H1 (cell line): ENCODE data around the gene OPN1MW3.
"Not testable (repeated sequence)": the region's sequence is repeated elsewhere in the genome, so short reads cannot be mapped to it uniquely, and the experiment has no call there.

Source experiments
- BCL11A ChIP-seq, 2 experiments: IDR thresholded peaks; one replicate each; pipeline ENCODE4 v1.6.1; 2011; ENCODE audit warnings: low read depth in 2 of 2, low read length in 2 of 2, mild to moderate bottlenecking in 2 of 2
- JUND ChIP-seq: IDR thresholded peaks from 2 replicates; pipeline ENCODE4 v1.6.1; 2011; ENCODE audit warnings: mild to moderate bottlenecking, improper control_type of control experiment, low read length
- POLR2A ChIP-seq, 2 experiments: IDR thresholded peaks; 1 replicate in 1 of 2; 2 replicates in 1 of 2; pipeline ENCODE4 v1.6.1; 2011; ENCODE audit warnings: low read depth in 2 of 2, low read length in 2 of 2, mild to moderate bottlenecking in 2 of 2; ENCODE audit errors: control extremely low read depth in 1 of 2
- POLR2AphosphoS5 ChIP-seq: IDR thresholded peaks from 2 replicates; pipeline ENCODE4 v1.6.1; 2011; ENCODE audit warnings: low read depth, low read length
- RXRA ChIP-seq: IDR thresholded peaks from 2 replicates; pipeline ENCODE4 v1.6.1; 2011; ENCODE audit warnings: low read depth, mild to moderate bottlenecking, low read length, moderate library complexity; ENCODE audit not compliant: insufficient read depth
- TCF12 ChIP-seq: IDR thresholded peaks from 2 replicates; pipeline ENCODE4 v1.6.1; 2011; ENCODE audit warnings: low read depth, mild to moderate bottlenecking, low read length
- ZNF274 ChIP-seq: IDR thresholded peaks from 2 replicates; pipeline ENCODE4 v1.7.0; 2012; ENCODE audit warnings: low read length, borderline replicate concordance; ENCODE audit errors: extremely low read depth
- TF ChIP-seq, protein P1 (sequence below), 3 experiments: IDR thresholded peaks; 1 replicate in 2 of 3; 2 replicates in 1 of 3; pipeline versions ENCODE4 v1.5.1 to v1.6.1; 2011; ENCODE audit warnings: low read length in 3 of 3, mild to moderate bottlenecking in 3 of 3, inconsistent platforms in 2 of 3, low read depth in 1 of 3, moderate library complexity in 1 of 3; ENCODE audit not compliant: insufficient read depth in 1 of 3; ENCODE audit errors: control extremely low read depth in 1 of 3

DNA sequence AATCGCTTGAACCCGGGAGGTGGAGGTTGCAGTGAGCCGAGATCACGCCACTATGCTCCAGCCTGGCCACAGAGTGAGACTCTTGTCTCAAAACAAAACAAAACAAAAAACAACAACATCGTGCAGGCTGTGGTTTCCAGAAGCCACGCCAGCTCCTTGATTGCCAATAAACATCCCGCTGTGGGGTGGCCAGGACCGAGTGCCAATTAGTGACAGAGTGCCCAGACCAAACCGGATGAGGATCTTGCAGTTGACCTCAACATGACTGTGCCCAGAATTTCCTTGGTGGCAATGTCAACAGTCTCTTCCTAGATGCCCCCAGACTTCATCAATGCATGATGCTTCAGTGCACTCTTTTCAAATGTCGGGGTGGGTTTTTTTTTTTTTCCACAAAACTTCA is 1.3 kb downstream of the OPN1MW3 start:
- TF ChIP-seq, protein P1, sequence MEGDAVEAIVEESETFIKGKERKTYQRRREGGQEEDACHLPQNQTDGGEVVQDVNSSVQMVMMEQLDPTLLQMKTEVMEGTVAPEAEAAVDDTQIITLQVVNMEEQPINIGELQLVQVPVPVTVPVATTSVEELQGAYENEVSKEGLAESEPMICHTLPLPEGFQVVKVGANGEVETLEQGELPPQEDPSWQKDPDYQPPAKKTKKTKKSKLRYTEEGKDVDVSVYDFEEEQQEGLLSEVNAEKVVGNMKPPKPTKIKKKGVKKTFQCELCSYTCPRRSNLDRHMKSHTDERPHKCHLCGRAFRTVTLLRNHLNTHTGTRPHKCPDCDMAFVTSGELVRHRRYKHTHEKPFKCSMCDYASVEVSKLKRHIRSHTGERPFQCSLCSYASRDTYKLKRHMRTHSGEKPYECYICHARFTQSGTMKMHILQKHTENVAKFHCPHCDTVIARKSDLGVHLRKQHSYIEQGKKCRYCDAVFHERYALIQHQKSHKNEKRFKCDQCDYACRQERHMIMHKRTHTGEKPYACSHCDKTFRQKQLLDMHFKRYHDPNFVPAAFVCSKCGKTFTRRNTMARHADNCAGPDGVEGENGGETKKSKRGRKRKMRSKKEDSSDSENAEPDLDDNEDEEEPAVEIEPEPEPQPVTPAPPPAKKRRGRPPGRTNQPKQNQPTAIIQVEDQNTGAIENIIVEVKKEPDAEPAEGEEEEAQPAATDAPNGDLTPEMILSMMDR (IDR thresholded peaks at IDR 0.05; ENCODE audit: control extremely low read depth in 1 of 3, insufficient read depth in 1 of 3, low read depth in 1 of 3, low read length in 3 of 3), result not testable (repeated sequence)
- not testable (repeated sequence) for TF ChIP-seq POLR2A (IDR thresholded peaks at IDR 0.05; ENCODE audit: control extremely low read depth in 1 of 2, low read depth in 2 of 2, low read length in 2 of 2); TCF12; ZNF274; JUND; POLR2AphosphoS5; RXRA; BCL11A (IDR thresholded peaks at IDR 0.05; ENCODE audit: low read depth in 2 of 2, low read length in 2 of 2)
